Epithelial cell of esophagus (primary cell): ENCODE results near the gene PRKG1.
A peak's percentile ranks its signal among the peaks of the same experiment; 100 is the strongest.

Experiments
- DNase-seq: peaks from one replicate; pipeline ENCODE4 v3.0.0; 2010; ENCODE audit warnings: low read depth
- H3K4me3 ChIP-seq: 2 replicates; pipeline ENCODE4 v1.5.1; 2011; ENCODE audit warnings: mild to moderate bottlenecking, low read length, control low read depth
- TF ChIP-seq, protein P1 (sequence below): IDR thresholded peaks from 2 replicates; pipeline ENCODE4 v1.5.1; 2011; ENCODE audit warnings: low read depth, mild to moderate bottlenecking, low read length, control low read depth, inconsistent platforms; ENCODE audit not compliant: insufficient read depth; ENCODE audit errors: missing control alignments

The PRKG1 gene

DNA sequence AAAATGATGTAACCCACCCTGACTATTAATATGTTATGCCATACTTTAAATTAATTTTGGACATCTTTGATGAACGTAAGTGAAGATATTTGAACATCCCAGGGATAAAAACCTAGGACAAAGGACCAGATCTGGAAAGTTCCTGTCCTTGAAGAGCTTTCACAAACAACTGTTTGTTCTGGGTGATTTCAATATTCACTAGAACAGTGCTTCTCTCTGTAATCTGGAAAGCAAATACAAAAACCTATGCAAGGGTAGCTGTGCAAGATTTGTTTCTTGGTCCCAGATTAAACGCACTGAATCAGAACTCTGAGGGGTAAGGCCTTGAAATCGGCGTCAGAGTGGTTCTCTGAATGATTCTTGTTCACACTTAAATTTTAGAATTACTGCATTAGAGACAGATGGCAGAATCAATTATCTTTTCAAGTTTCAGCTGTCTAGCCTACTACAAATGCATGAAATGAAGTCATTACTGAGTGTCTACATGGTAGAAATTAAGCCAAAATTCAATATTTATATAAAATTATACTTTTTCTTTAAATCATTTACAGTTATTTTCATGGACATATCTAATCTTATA is 694.7 kb downstream of the PRKG1 start:
- no peak overlapping the region for H3K4me3 ChIP-seq
- TF ChIP-seq, protein P1, sequence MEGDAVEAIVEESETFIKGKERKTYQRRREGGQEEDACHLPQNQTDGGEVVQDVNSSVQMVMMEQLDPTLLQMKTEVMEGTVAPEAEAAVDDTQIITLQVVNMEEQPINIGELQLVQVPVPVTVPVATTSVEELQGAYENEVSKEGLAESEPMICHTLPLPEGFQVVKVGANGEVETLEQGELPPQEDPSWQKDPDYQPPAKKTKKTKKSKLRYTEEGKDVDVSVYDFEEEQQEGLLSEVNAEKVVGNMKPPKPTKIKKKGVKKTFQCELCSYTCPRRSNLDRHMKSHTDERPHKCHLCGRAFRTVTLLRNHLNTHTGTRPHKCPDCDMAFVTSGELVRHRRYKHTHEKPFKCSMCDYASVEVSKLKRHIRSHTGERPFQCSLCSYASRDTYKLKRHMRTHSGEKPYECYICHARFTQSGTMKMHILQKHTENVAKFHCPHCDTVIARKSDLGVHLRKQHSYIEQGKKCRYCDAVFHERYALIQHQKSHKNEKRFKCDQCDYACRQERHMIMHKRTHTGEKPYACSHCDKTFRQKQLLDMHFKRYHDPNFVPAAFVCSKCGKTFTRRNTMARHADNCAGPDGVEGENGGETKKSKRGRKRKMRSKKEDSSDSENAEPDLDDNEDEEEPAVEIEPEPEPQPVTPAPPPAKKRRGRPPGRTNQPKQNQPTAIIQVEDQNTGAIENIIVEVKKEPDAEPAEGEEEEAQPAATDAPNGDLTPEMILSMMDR: no peak
- DNase-seq: no peak

DNA sequence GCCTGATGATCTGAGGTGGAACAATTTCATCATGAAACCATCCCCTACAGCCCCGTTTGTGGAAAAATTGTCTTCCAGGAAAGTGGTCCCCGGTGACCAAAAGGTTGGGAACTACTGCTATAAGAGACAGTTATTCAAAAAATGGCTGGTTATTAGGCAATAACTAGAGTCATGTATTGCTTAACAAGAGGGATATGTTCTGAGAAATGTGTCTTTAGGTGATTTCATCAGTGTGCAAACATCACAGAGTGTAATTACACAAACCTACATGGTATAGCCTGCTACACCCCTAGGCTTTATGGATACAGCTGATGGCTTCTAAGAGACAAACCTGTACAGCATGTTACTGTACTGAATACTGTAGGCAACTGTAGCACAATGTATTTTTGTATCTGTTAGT is 696.4 kb downstream of the PRKG1 start:
- H3K4me3 ChIP-seq: no peak overlapping the region
- DNase-seq: peak; percentile 70
- TF ChIP-seq, protein P1: no peak

DNA sequence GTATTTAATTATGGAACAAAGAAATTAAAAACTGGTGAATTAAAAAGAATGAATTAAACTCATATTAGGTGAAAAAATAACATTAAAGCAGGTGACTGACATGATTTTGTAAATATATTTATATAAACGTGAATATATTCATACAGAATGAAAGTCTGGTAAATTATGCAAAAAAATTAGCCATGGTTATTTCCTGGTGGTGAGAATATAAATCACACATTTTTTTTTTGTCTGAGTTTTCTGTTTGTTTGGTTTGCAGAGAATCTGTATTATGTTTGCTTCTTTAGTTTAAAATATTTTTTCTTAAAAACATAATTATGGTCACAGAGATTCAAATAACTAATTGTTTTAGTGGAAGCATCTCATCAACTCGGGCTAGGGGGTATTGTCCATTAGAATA is 698.1 kb downstream of the PRKG1 start:
- no peak for DNase-seq
- TF ChIP-seq, protein P1: no peak
- H3K4me3 ChIP-seq: no peak overlapping the region

DNA sequence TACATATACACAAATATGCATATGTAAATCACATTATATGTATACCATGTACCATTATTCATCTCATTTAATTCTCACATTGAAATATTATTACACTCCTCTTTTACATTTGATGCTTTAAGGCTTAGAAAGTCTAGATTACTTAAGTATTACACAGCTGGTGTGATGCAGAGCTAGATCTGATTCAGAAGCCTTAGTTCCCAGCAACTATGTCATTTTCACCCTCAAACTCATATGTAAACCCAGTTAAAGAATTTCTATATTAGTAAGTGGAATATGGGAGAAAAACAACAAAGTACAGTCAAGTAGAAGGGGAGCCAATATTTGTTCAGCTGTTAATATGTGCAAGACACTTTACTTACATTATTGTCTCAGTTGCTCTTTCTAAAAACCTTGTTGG is 699.4 kb downstream of the PRKG1 start:
- TF ChIP-seq, protein P1: no peak
- H3K4me3 ChIP-seq: no peak overlapping the region

DNA sequence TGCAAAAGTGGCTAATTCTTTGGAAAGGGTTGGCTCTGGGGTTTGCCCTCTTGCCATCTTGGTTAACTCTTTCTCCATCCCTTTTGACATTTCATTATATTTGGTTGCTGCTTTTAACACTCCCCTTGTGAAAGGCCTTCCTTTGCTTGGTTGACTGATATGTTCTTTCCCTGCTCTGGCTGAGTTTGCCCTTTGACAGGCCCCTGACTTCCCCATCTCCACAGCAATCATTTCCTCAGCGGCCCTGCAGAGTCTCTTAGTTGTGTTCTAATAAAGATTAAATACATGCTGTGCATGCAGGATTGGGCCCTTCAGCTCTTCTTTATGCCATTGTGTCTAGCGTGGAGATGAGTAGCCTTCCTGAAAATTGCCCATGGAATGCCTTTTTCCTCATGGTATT is 709.7 kb downstream of the PRKG1 start:
- no peak for DNase-seq
- H3K4me3 ChIP-seq: no peak overlapping the region
- TF ChIP-seq, protein P1: no peak

More for the DNA sequence above, 699.4 kb downstream of the PRKG1 start:
- DNase-seq: no peak

DNA sequence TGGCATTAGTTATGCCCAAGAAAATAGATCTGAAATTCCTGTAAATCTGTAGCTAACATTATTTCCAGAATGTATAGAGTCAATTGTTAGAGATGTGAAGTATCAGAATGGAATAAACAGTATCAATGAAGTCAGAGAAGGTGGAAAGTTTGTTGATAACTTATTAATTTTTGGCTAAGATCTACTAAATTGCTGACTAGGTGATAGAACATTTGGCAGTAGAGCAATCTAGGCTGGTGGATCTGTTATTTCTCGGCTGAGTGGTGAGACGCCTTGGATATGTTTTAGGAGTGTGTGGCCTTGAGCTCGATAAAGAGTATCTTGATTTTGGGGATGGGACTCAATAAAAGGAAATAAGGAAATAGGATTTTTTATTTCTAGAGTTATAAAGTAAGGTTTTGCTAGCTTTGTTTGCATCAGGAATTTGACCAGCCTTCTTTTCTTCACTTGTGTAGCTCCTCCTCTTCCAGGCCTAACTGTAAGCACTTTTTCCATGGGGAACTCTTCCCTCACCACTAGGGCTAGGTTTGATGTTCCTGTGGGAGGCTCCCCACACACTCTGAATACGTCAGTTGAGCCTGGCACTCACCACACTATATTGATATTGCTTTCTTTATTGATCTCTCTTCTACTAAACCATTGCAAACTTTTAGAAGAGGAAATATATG is 711.9 kb downstream of the PRKG1 start:
- TF ChIP-seq, protein P1: no peak
- H3K4me3 ChIP-seq: no peak overlapping the region
- no peak for DNase-seq

DNA sequence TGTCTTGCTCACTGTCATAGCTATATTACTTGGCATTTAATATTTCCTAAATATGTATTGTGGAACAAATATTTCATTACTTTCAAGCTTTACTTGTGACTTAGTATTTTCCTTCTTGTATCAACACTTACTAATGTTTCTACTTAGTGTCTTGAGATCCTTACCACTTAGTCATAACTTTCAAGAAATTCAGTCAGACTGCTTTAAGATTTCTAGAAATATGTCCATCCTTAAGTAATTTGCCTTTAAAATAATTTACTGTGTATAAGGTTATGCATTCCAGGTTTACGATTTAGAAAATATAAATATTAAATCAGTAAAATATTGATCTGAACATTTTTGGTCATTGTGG is 712.4 kb downstream of the PRKG1 start:
- TF ChIP-seq, protein P1: no peak
- DNase-seq: no peak
- no peak overlapping the region for H3K4me3 ChIP-seq
